Cardiac muscle cell (in vitro differentiated cells and primary cell): ENCODE measurements around the gene IL11. TPM values are rescaled to one million over a fixed set of nuclear protein-coding genes. Genes with fewer than 3 reads are reported as not detected.
"Not testable (repeated sequence)": the region's sequence is repeated elsewhere in the genome, so short reads cannot be mapped to it uniquely, and the experiment has no call there.

ENCODE experiments used
- DNase-seq, 2 donors: peaks; one replicate each; pipeline versions ENCODE4 v3.0.0 to v3.0.0-alpha.2; 2010 to 2017; ENCODE audit warnings: low read depth in 1 of 2, low spot score in 1 of 2
- H3K27ac ChIP-seq: fragments of 200-600 bp; sonication (generic); 2 replicates; pipeline ENCODE4 v1.5.1; 2016
- H3K27me3 ChIP-seq: fragments of 200-600 bp; sonication (generic); 2 replicates; pipeline ENCODE4 v1.6.0; 2016; ENCODE audit warnings: control low read depth
- H3K36me3 ChIP-seq: fragments of 200-600 bp; sonication (generic); 2 replicates; pipeline ENCODE4 v1.5.1; 2016; ENCODE audit warnings: control low read depth
- H3K4me1 ChIP-seq: fragments of 200-600 bp; sonication (generic); 2 replicates; pipeline ENCODE4 v1.8.1; 2017; ENCODE audit warnings: low read depth, mild to moderate bottlenecking, mixed run types
- H3K4me3 ChIP-seq: fragments of 200-600 bp; sonication (generic); 2 replicates; pipeline ENCODE4 v1.5.1; 2016; ENCODE audit warnings: mild to moderate bottlenecking
- H3K9me3 ChIP-seq: fragments of 200-600 bp; sonication (generic); 2 replicates; pipeline ENCODE4 v1.5.1; 2017; ENCODE audit warnings: low read depth, mild to moderate bottlenecking, control low read depth
- CTCF ChIP-seq: IDR thresholded peaks from 2 replicates; pipeline ENCODE4 v1.5.1; 2012; ENCODE audit warnings: low read depth, mild to moderate bottlenecking, low read length
- polyA plus RNA-seq: library from polyadenylated mRNA; unstranded; fragments of >200 nt; fragmentation: Nextera tagmentation; extraction: Ambion mirVana; gene quantifications from 2 replicates; pipeline ENCODE4 v1.2.1, GENCODE V29; 2016
- total RNA-seq: library from RNA; depleted of rRNA; stranded (reverse); fragments of >200 nt; gene quantifications from 2 replicates; pipeline ENCODE4 v1.2.3, GENCODE V29; 2016

Gene IL11
- total and polyA plus RNA-seq, 2 experiments from 2014 or later, result 0.12 TPM; not detected in 1

- Histone ChIP-seq H3K27me3 (no peaks in the 10 kb centered on the region), H3K4me3 (peak overlapping the region; percentile 82), H3K9me3 (no peaks in the 10 kb centered on the region), H3K36me3 (peaks cover 39% of the 10 kb centered on the region), H3K4me1 (no peaks in the 10 kb centered on the region), H3K27ac (no peak overlapping the region)
- DNase-seq, result no peak
- TF ChIP-seq CTCF, result no peak
Measured at GRCh38 chr19:55405638-55406037, 35.4 kb upstream of the IL11 start.

- H3K36me3 ChIP-seq, result peaks cover 42% of the 10 kb centered on the region
Measured at GRCh38 chr19:55402509-55402908, 32.2 kb upstream of the IL11 start.

GRCh38 chr19:55401390-55401789 lies 31.1 kb upstream of the IL11 start:
- DNase-seq, H3K4me1 ChIP-seq, H3K27ac ChIP-seq, H3K9me3 ChIP-seq, H3K4me3 ChIP-seq, H3K27me3 ChIP-seq: not testable (repeated sequence)
- peaks cover 41% of the 10 kb centered on the region for H3K36me3 ChIP-seq

More at GRCh38 chr19:55402509-55402908, 32.2 kb upstream of the IL11 start:
- H3K4me1 ChIP-seq, result no peaks in the 10 kb centered on the region
- H3K27ac ChIP-seq, result peak overlapping the region; percentile 18
- no peak for TF ChIP-seq CTCF
- DNase-seq, result no peak
- no peaks in the 10 kb centered on the region for H3K9me3 ChIP-seq
- H3K4me3 ChIP-seq, result no peak overlapping the region
- H3K27me3 ChIP-seq, result no peaks in the 10 kb centered on the region

- H3K4me3 ChIP-seq, result no peak overlapping the region
- H3K27me3 ChIP-seq, result no peaks in the 10 kb centered on the region
- peak overlapping the region; percentile 7 for H3K27ac ChIP-seq
- no peak for DNase-seq
- peaks cover 32% of the 10 kb centered on the region for H3K36me3 ChIP-seq
- H3K9me3 ChIP-seq, result no peaks in the 10 kb centered on the region
- H3K4me1 ChIP-seq, result no peaks in the 10 kb centered on the region
- TF ChIP-seq CTCF, result no peak
Measured at GRCh38 chr19:55400281-55401087, 30.2 kb upstream of the IL11 start.

- no peak for DNase-seq
- no peaks in the 10 kb centered on the region for H3K9me3 ChIP-seq
- peaks cover 25% of the 10 kb centered on the region for H3K36me3 ChIP-seq
- no peak overlapping the region for H3K27ac ChIP-seq
- no peak overlapping the region for H3K4me3 ChIP-seq
- H3K4me1 ChIP-seq, result no peaks in the 10 kb centered on the region
- no peak for TF ChIP-seq CTCF
- no peaks in the 10 kb centered on the region for H3K27me3 ChIP-seq
Measured at GRCh38 chr19:55398200-55398925, 28.1 kb upstream of the IL11 start.
